PFSK-1 (cell line): ENCODE results near the gene TIMM23.

Experiments used
- FOXP2 ChIP-seq: optimal IDR thresholded peaks from 2 replicates; pipeline ENCODE3; 2011; ENCODE audit warnings: borderline replicate concordance, control low read depth, inconsistent platforms; ENCODE audit not compliant: insufficient read depth; ENCODE audit errors: extremely low read length, extremely low read depth
- POLR2AphosphoS5 ChIP-seq: IDR thresholded peaks from 2 replicates; pipeline ENCODE4 v1.6.1; 2012; ENCODE audit warnings: low read depth, mild to moderate bottlenecking, control low read depth, low read length, moderate library complexity
- REST ChIP-seq, 2 experiments: IDR thresholded peaks; 2 replicates each; pipeline versions ENCODE4 v1.6.1 to v1.8.0; 2011 to 2012; ENCODE audit warnings: low read depth in 2 of 2, low read length in 2 of 2, control low read depth in 1 of 2, inconsistent platforms in 1 of 2, mild to moderate bottlenecking in 1 of 2, moderate library complexity in 1 of 2; ENCODE audit not compliant: insufficient read depth in 1 of 2
- SIN3A ChIP-seq: IDR thresholded peaks from 2 replicates; pipeline ENCODE4 v1.6.1; 2012; ENCODE audit warnings: mild to moderate bottlenecking, low read length, moderate library complexity, borderline replicate concordance; ENCODE audit not compliant: insufficient read depth
- TAF1 ChIP-seq: IDR thresholded peaks from 2 replicates; pipeline ENCODE4 v1.6.1; 2012; ENCODE audit warnings: low read length, control low read depth, borderline replicate concordance; ENCODE audit not compliant: insufficient read depth

- TF ChIP-seq REST (IDR thresholded peaks at IDR 0.05; ENCODE audit: insufficient read depth in 1 of 2, low read depth in 2 of 2, low read length in 2 of 2) (no peak), SIN3A (no peak), POLR2AphosphoS5 (no peak), TAF1 (no peak), FOXP2 (no peak)
Observed at GRCh38 chr10:46042527-46042926, 70.2 kb downstream of the TIMM23 start.
